ENCODE results near the gene PDSS2. TPM values are rescaled to one million over a fixed set of nuclear protein-coding genes. Genes with fewer than 3 reads are reported as not detected.

The PDSS2 gene
- total RNA-seq, 1 experiment from 2014 or later: 16.1 TPM

DNA sequence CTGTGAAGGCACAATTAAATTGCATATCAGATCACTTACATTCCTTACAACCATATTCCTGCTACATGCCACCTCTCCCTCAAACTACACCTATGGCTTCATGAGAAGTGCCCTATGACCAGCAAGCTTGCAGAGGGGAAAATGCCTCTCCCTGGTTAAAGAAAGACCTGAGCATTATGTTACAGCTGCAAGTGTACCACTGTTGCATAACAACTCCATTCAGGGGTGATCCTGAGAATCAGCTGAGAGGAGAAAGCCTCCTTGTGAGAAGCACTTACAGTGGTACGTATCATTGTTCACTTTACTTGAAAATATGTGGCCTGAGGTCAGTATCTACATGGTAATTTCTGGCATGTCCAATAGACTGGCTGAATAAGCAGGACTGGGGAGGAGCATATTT, 20.0 kb downstream of the PDSS2 start:
- Histone ChIP-seq H3K36me3 (ENCODE audit: insufficient read depth, low read length, poor library complexity, severe bottlenecking) (no peaks in the 10 kb centered on the region), H3K4me1 (ENCODE audit: insufficient read depth, low read length, poor library complexity, severe bottlenecking) (no peaks in the 10 kb centered on the region), H3K27ac (ENCODE audit: low read depth, low read length, poor library complexity, severe bottlenecking) (no peak overlapping the region), H3K27me3 (replicated peaks; ENCODE audit: insufficient read depth, low read depth, low read length, poor library complexity) (no peaks in the 10 kb centered on the region), H3K9me3 (ENCODE audit: low read depth, low read length, poor library complexity, severe bottlenecking) (no peaks in the 10 kb centered on the region), H3K4me3 (ENCODE audit: low read depth, low read length, poor library complexity, severe bottlenecking) (no peak overlapping the region)
- no peak for DNase-seq (ENCODE audit: low spot score)
- intact Hi-C loops (cut with micrococcal nuclease; ENCODE audit: unreplicated experiment): no loop called here
- TF ChIP-seq EZH2 (IDR thresholded peaks at IDR 0.05; ENCODE audit: borderline replicate concordance, low read depth, low read length, poor library complexity, severe bottlenecking): no peak
- TF ChIP-seq, protein P1, sequence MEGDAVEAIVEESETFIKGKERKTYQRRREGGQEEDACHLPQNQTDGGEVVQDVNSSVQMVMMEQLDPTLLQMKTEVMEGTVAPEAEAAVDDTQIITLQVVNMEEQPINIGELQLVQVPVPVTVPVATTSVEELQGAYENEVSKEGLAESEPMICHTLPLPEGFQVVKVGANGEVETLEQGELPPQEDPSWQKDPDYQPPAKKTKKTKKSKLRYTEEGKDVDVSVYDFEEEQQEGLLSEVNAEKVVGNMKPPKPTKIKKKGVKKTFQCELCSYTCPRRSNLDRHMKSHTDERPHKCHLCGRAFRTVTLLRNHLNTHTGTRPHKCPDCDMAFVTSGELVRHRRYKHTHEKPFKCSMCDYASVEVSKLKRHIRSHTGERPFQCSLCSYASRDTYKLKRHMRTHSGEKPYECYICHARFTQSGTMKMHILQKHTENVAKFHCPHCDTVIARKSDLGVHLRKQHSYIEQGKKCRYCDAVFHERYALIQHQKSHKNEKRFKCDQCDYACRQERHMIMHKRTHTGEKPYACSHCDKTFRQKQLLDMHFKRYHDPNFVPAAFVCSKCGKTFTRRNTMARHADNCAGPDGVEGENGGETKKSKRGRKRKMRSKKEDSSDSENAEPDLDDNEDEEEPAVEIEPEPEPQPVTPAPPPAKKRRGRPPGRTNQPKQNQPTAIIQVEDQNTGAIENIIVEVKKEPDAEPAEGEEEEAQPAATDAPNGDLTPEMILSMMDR (conservative IDR thresholded peaks at IDR 0.05; ENCODE audit: low read depth, low read length): no peak
- POLR2A ChIA-PET (ENCODE audit: low non-redundant PET): no interaction called here
- CTCF ChIA-PET: no interaction called here
- BruUV-seq (replicated peaks): no TSS peak

DNA sequence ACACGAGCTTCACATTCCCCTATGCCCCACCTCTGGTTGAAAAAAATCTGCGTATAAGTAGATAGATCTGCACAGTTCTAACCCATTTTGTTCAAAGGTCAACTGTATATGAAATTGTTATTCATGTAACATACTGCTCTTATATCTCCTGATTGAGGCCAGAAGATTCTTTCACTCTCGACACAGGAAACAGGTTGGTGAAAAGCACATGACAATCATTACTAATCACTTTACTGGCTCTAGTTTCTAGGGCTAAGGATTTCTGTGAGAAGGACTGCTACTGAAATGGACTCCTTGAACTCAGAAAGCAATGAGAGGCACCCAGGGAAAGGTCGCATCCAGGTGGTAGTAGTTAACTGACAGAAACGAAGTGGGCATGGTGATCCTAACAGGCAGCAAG, 21.7 kb downstream of the PDSS2 start:
- no peak overlapping the region for H3K27ac ChIP-seq (ENCODE audit: low read depth, low read length, poor library complexity, severe bottlenecking)
- ChIA-PET POLR2A (ENCODE audit: low non-redundant PET) (no interaction called here), CTCF (no interaction called here)
- no peak for DNase-seq (ENCODE audit: low spot score)
- no TSS peak for BruUV-seq (replicated peaks)
- no peaks in the 10 kb centered on the region for H3K36me3 ChIP-seq (ENCODE audit: insufficient read depth, low read length, poor library complexity, severe bottlenecking)
- no peaks in the 10 kb centered on the region for H3K9me3 ChIP-seq (ENCODE audit: low read depth, low read length, poor library complexity, severe bottlenecking)
- no peaks in the 10 kb centered on the region for H3K4me1 ChIP-seq (ENCODE audit: insufficient read depth, low read length, poor library complexity, severe bottlenecking)
- no peak overlapping the region for H3K4me3 ChIP-seq (ENCODE audit: low read depth, low read length, poor library complexity, severe bottlenecking)
- intact Hi-C loops (cut with micrococcal nuclease; ENCODE audit: unreplicated experiment): no loop called here
- no peak for TF ChIP-seq EZH2 (IDR thresholded peaks at IDR 0.05; ENCODE audit: borderline replicate concordance, low read depth, low read length, poor library complexity, severe bottlenecking)
- TF ChIP-seq, protein P1 (conservative IDR thresholded peaks at IDR 0.05; ENCODE audit: low read depth, low read length): no peak
- H3K27me3 ChIP-seq (replicated peaks; ENCODE audit: insufficient read depth, low read depth, low read length, poor library complexity): no peaks in the 10 kb centered on the region

DNA sequence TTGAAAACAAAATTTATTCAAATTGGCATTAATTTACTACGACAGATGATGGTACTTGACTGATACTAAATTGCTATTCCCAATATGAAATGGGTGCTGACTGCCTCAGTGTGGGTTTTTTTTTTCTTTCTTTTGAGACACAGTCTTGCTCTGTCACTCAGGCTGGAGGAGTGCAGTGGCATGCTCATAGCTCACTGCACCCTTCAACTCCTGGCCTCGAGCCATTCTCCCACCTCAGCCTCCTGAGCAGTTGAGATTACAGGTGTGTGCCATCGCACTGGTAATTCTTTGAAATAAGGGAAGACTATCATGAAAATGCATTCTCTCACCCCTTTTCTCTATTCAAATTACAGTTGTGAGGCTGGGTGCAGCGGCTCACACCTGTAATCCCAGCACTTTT, 22.5 kb downstream of the PDSS2 start:
- ChIA-PET CTCF (no interaction called here), POLR2A (ENCODE audit: low non-redundant PET) (no interaction called here)
- no peaks in the 10 kb centered on the region for H3K4me1 ChIP-seq (ENCODE audit: insufficient read depth, low read length, poor library complexity, severe bottlenecking)
- H3K9me3 ChIP-seq (ENCODE audit: low read depth, low read length, poor library complexity, severe bottlenecking): no peaks in the 10 kb centered on the region
- no peaks in the 10 kb centered on the region for H3K36me3 ChIP-seq (ENCODE audit: insufficient read depth, low read length, poor library complexity, severe bottlenecking)
- no TSS peak for BruUV-seq (replicated peaks)
- DNase-seq (ENCODE audit: low spot score): no peak
- H3K4me3 ChIP-seq (ENCODE audit: low read depth, low read length, poor library complexity, severe bottlenecking): no peak overlapping the region
- intact Hi-C loops (cut with micrococcal nuclease; ENCODE audit: unreplicated experiment): no loop called here
- H3K27me3 ChIP-seq (replicated peaks; ENCODE audit: insufficient read depth, low read depth, low read length, poor library complexity): no peaks in the 10 kb centered on the region
- H3K27ac ChIP-seq (ENCODE audit: low read depth, low read length, poor library complexity, severe bottlenecking): no peak overlapping the region
- TF ChIP-seq EZH2 (IDR thresholded peaks at IDR 0.05; ENCODE audit: borderline replicate concordance, low read depth, low read length, poor library complexity, severe bottlenecking): no peak
- TF ChIP-seq, protein P1 (conservative IDR thresholded peaks at IDR 0.05; ENCODE audit: low read depth, low read length): no peak
